HEK293 (cell line): ENCODE measurements around the gene TRAF2.

Experiments used
- CTCF ChIA-PET: fragments of 350-600 bp; formaldehyde crosslinking; extraction: SDS; loops from one replicate; lab custom pipeline; 2021; ENCODE audit warnings: antibody characterized with exemption; lab: Yijun Ruan, JAX
- POLR2A ChIA-PET: fragments of 300-600 bp; formaldehyde crosslinking; extraction: SDS; loops from one replicate; lab custom pipeline; 2020; ENCODE audit warnings: antibody characterized with exemption, inconsistent platforms; lab: Yijun Ruan, JAX
- H3K27ac ChIP-seq: fragments of 200-500 bp; sonication (Bioruptor generic); 2 replicates; pipeline ENCODE4 v1.5.1; 2014; ENCODE audit warnings: low read depth, low read length, control low read depth, inconsistent platforms; ENCODE audit errors: extremely low read depth
- H3K36me3 ChIP-seq, 2 experiments: fragments of 200-500 bp in 1 of 2; sonication (Bioruptor generic) in 1 of 2; 1 replicate in 1 of 2; 2 replicates in 1 of 2; pipeline ENCODE4 v1.5.1; 2014 to 2017; ENCODE audit warnings: inconsistent platforms in 2 of 2, low read length in 2 of 2; ENCODE audit not compliant: control insufficient read depth in 2 of 2, insufficient read depth in 1 of 2
- H3K4me1 ChIP-seq: fragments of 200-500 bp; sonication (Bioruptor generic); 2 replicates; pipeline ENCODE4 v1.5.1; 2014; ENCODE audit warnings: mild to moderate bottlenecking, low read length, inconsistent platforms; ENCODE audit not compliant: control insufficient read depth, insufficient read depth
- H3K4me3 ChIP-seq: 2 replicates; pipeline ENCODE4 v1.5.1; 2011; ENCODE audit warnings: low read depth, mild to moderate bottlenecking, control low read depth, low read length, moderate library complexity
- H3K9me3 ChIP-seq: fragments of 200-500 bp; sonication (Bioruptor generic); 2 replicates; pipeline ENCODE4 v1.5.1; 2014; ENCODE audit warnings: low read depth, low read length, inconsistent platforms; ENCODE audit not compliant: control insufficient read depth, insufficient read depth
- BCL11B ChIP-seq: fragments of 450-650 bp; formaldehyde crosslinking; IDR thresholded peaks from 2 replicates; pipeline ENCODE4 v1.5.1; 2016; ENCODE audit warnings: low read depth, missing biosample characterization, missing genetic modification characterization
- EGR2 ChIP-seq: fragments of 450-650 bp; formaldehyde crosslinking; IDR thresholded peaks from 2 replicates; pipeline ENCODE4 v1.5.1; 2016; ENCODE audit warnings: low read depth, missing biosample characterization, missing genetic modification characterization
- GLIS1 ChIP-seq: fragments of 450-650 bp; formaldehyde crosslinking; IDR thresholded peaks from 2 replicates; pipeline ENCODE4 v1.5.1; 2016; ENCODE audit warnings: missing biosample characterization, missing genetic modification characterization
- HOXC10 ChIP-seq: sonication (generic); formaldehyde crosslinking; IDR thresholded peaks from 2 replicates; pipeline ENCODE4 v1.8.1; 2023; ENCODE audit warnings: mild to moderate bottlenecking, missing genetic modification reagents
- IKZF3 ChIP-seq: fragments of 450-650 bp; IDR thresholded peaks from 2 replicates; pipeline ENCODE4 v1.5.0; 2018; ENCODE audit warnings: missing biosample characterization, mild to moderate bottlenecking, missing genetic modification characterization, moderate library complexity
- KLF16 ChIP-seq: fragments of 450-650 bp; formaldehyde crosslinking; IDR thresholded peaks from 2 replicates; pipeline ENCODE4 v1.5.1; 2017; ENCODE audit warnings: missing biosample characterization, missing genetic modification characterization
- MZF1 ChIP-seq: fragments of 450-650 bp; formaldehyde crosslinking; IDR thresholded peaks from 2 replicates; pipeline ENCODE4 v1.5.1; 2017; ENCODE audit warnings: missing biosample characterization, missing genetic modification characterization, borderline replicate concordance
- SCRT1 ChIP-seq: fragments of 450-650 bp; formaldehyde crosslinking; IDR thresholded peaks from 2 replicates; pipeline ENCODE4 v1.5.1; 2016; ENCODE audit warnings: missing biosample characterization, missing genetic modification characterization, borderline replicate concordance
- SCRT2 ChIP-seq: fragments of 450-650 bp; formaldehyde crosslinking; IDR thresholded peaks from 2 replicates; pipeline ENCODE4 v1.5.1; 2016; ENCODE audit warnings: missing biosample characterization, missing genetic modification characterization
- SP3 ChIP-seq: fragments of 450-650 bp; formaldehyde crosslinking; IDR thresholded peaks from 2 replicates; pipeline ENCODE4 v1.5.1; 2016; ENCODE audit warnings: missing biosample characterization, missing genetic modification characterization
- SP7 ChIP-seq: fragments of 450-650 bp; formaldehyde crosslinking; IDR thresholded peaks from 2 replicates; pipeline ENCODE4 v1.5.1; 2016; ENCODE audit warnings: missing biosample characterization, missing genetic modification characterization
- TCF7L2 ChIP-seq: IDR thresholded peaks from 2 replicates; pipeline ENCODE4 v1.6.1; 2011; ENCODE audit warnings: low read depth, mild to moderate bottlenecking, inconsistent platforms, low read length, moderate library complexity, borderline replicate concordance
- WT1 ChIP-seq: fragments of 450-650 bp; formaldehyde crosslinking; IDR thresholded peaks from 2 replicates; pipeline ENCODE4 v1.5.1; 2016; ENCODE audit warnings: missing biosample characterization, missing genetic modification characterization
- ZBTB11 ChIP-seq: fragments of 450-650 bp; formaldehyde crosslinking; conservative IDR thresholded peaks from 2 replicates; pipeline ENCODE4 v1.5.1; 2016; ENCODE audit warnings: low read depth, missing biosample characterization, missing genetic modification characterization
- ZBTB7A ChIP-seq: fragments of 450-650 bp; formaldehyde crosslinking; IDR thresholded peaks from 2 replicates; pipeline ENCODE4 v1.5.1; 2016; ENCODE audit warnings: low read depth, missing biosample characterization, missing genetic modification characterization
- ZFHX2 ChIP-seq: fragments of 450-650 bp; formaldehyde crosslinking; conservative IDR thresholded peaks from 2 replicates; pipeline ENCODE4 v1.5.1; 2016; ENCODE audit warnings: missing biosample characterization, missing genetic modification characterization
- ZIC2 ChIP-seq: fragments of 450-650 bp; formaldehyde crosslinking; IDR thresholded peaks from 2 replicates; pipeline ENCODE4 v1.5.1; 2016; ENCODE audit warnings: missing biosample characterization, missing genetic modification characterization
- ZNF155 ChIP-seq: fragments of 450-650 bp; formaldehyde crosslinking; IDR thresholded peaks from 2 replicates; pipeline ENCODE4 v1.5.1; 2016; ENCODE audit warnings: missing biosample characterization, missing genetic modification characterization
- ZNF157 ChIP-seq: fragments of 450-650 bp; formaldehyde crosslinking; IDR thresholded peaks from 2 replicates; pipeline ENCODE4 v1.5.1; 2016; ENCODE audit warnings: missing biosample characterization, missing genetic modification characterization
- ZNF175 ChIP-seq: fragments of 450-650 bp; formaldehyde crosslinking; IDR thresholded peaks from 2 replicates; pipeline ENCODE4 v1.5.1; 2016; ENCODE audit warnings: missing biosample characterization, missing genetic modification characterization
- ZNF211 ChIP-seq: fragments of 450-650 bp; formaldehyde crosslinking; IDR thresholded peaks from 2 replicates; pipeline ENCODE4 v1.5.1; 2016; ENCODE audit warnings: low read depth, missing biosample characterization, missing genetic modification characterization
- ZNF24 ChIP-seq: fragments of 450-650 bp; formaldehyde crosslinking; IDR thresholded peaks from 2 replicates; pipeline ENCODE4 v1.5.1; 2016; ENCODE audit warnings: missing biosample characterization, missing genetic modification characterization
- ZNF404 ChIP-seq: fragments of 450-650 bp; formaldehyde crosslinking; IDR thresholded peaks from 2 replicates; pipeline ENCODE4 v1.5.1; 2017; ENCODE audit warnings: missing biosample characterization, missing genetic modification characterization
- ZNF518A ChIP-seq: fragments of 450-650 bp; formaldehyde crosslinking; conservative IDR thresholded peaks from 2 replicates; pipeline ENCODE4 v1.5.1; 2016; ENCODE audit warnings: low read depth, missing biosample characterization, missing genetic modification characterization
- ZNF664 ChIP-seq: fragments of 450-650 bp; formaldehyde crosslinking; IDR thresholded peaks from 2 replicates; pipeline ENCODE4 v1.5.1; 2016; ENCODE audit warnings: missing biosample characterization, missing genetic modification characterization
- ZNF707 ChIP-seq: fragments of 450-650 bp; formaldehyde crosslinking; IDR thresholded peaks from 2 replicates; pipeline ENCODE4 v1.5.1; 2016; ENCODE audit warnings: missing biosample characterization, missing genetic modification characterization
- ZNF747 ChIP-seq: fragments of 450-650 bp; formaldehyde crosslinking; IDR thresholded peaks from 2 replicates; pipeline ENCODE4 v1.5.1; 2016; ENCODE audit warnings: missing biosample characterization, missing genetic modification characterization
- ZNF843 ChIP-seq: fragments of 450-650 bp; formaldehyde crosslinking; IDR thresholded peaks from 2 replicates; pipeline ENCODE4 v1.5.1; 2016; ENCODE audit warnings: missing biosample characterization, missing genetic modification characterization
- ZSCAN23 ChIP-seq: fragments of 450-650 bp; formaldehyde crosslinking; IDR thresholded peaks from 2 replicates; pipeline ENCODE4 v1.5.1; 2016; ENCODE audit warnings: missing biosample characterization, missing genetic modification characterization

The TRAF2 gene

GRCh38 chr9:136974817-136975535, 88.7 kb downstream of the TRAF2 start:
- Histone ChIP-seq H3K4me3 (no peak overlapping the region), H3K36me3 (no peaks in the 10 kb centered on the region), H3K9me3 (no peaks in the 10 kb centered on the region), H3K27ac (no peak overlapping the region), H3K4me1 (no peaks in the 10 kb centered on the region)
- no peak for TF ChIP-seq SP7 (tag by site-specific recombination)
- TF ChIP-seq ZNF24 (tag by site-specific recombination) = no peak
- no peak for TF ChIP-seq HOXC10 (CRISPR knock-in tag)
- no peak for TF ChIP-seq TCF7L2
- no peak for TF ChIP-seq ZSCAN23 (tag by site-specific recombination)
- no peak for TF ChIP-seq GLIS1 (tag by site-specific recombination)
- no peak for TF ChIP-seq MZF1 (tag by site-specific recombination)
- TF ChIP-seq SCRT2 = no peak
- no peak for TF ChIP-seq ZNF404 (tag by site-specific recombination)
- no peak for TF ChIP-seq WT1 (tag by site-specific recombination)
- TF ChIP-seq SP3 (tag by site-specific recombination) = no peak
- no peak for TF ChIP-seq KLF16
- TF ChIP-seq ZFHX2 = 0 out of 2 replicates have a peak, but pooled peaks have one; percentile 18
- TF ChIP-seq EGR2 (tag by site-specific recombination) = peak; percentile 16; the same call in 1 of the 2 replicates
- ChIA-PET CTCF (interaction anchor here (0.5 to 3.4 kb wide), 12 partner anchors 10 to 614 kb away, joined by 3 to 22 read pairs (median 4); partner anchors contain the start of gene C8G), POLR2A (interaction anchor here (0.9 to 2.5 kb wide), 3 partner anchors 17 to 54 kb away, joined by 4 to 7 read pairs (median 5); partner anchors contain the start of gene PAXX)

GRCh38 chr9:136975644-136976043, 89.3 kb downstream of the TRAF2 start:
- CTCF ChIA-PET = interaction anchor here (0.6 to 3.4 kb wide), 10 partner anchors 10 to 133 kb away, joined by 3 to 22 read pairs (median 4); partner anchors contain the start of gene C8G
- Histone ChIP-seq H3K27ac (no peak overlapping the region), H3K4me1 (no peaks in the 10 kb centered on the region), H3K9me3 (no peaks in the 10 kb centered on the region), H3K36me3 (no peaks in the 10 kb centered on the region), H3K4me3 (no peak overlapping the region)
- POLR2A ChIA-PET = interaction anchor here (0.9 to 2.5 kb wide), 3 partner anchors 17 to 54 kb away, joined by 4 to 7 read pairs (median 4); partner anchors contain the start of gene PAXX
- no peak for TF ChIP-seq ZNF707 (tag by site-specific recombination)
- no peak for TF ChIP-seq SCRT1
- TF ChIP-seq ZNF518A (tag by site-specific recombination) = no peak
- no peak for TF ChIP-seq ZBTB11
- TF ChIP-seq ZNF843 (tag by site-specific recombination) = no peak
- TF ChIP-seq ZNF747 (tag by site-specific recombination) = no peak
- TF ChIP-seq MZF1 (tag by site-specific recombination) = no peak
- TF ChIP-seq ZNF157 (tag by site-specific recombination) = no peak
- no peak for TF ChIP-seq ZNF211 (tag by site-specific recombination)
- no peak for TF ChIP-seq ZNF175 (tag by site-specific recombination)
- no peak for TF ChIP-seq IKZF3 (tag by site-specific recombination)
- no peak for TF ChIP-seq ZNF155 (tag by site-specific recombination)
- peak; percentile 34; the same call in 1 of the 2 replicates for TF ChIP-seq ZIC2 (tag by site-specific recombination)
- TF ChIP-seq ZNF664 (tag by site-specific recombination) = no peak
- TF ChIP-seq BCL11B (tag by site-specific recombination) = no peak
- TF ChIP-seq ZBTB7A (tag by site-specific recombination) = no peak
